Ammon's horn (tissue), 1 donor: ENCODE measurements around the gene MORN5.

Experiments
- DNase-seq: peaks from one replicate; pipeline ENCODE4 v3.0.0-alpha.2; 2016; ENCODE audit warnings: low spot score

MORN5 gene

DNA sequence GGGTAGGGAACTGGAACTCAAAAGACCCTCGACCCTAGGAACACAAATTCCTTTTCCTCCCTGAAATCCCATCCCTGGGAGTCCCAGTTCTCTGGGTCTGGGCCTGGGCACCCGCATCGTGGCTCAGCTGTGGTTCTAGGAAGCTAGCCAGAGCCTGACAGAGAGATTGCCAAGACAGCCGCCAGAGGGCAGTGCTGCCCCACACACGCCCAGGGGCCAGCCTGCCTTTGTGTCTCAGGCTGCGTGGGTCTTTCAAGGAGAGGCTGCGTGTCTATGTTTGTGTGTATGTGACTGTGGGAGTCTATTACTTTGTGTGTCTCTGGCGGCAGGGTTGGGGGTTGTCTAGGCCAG lies 34.6 kb upstream of the MORN5 start:
- DNase-seq, result peak; percentile 94

DNA sequence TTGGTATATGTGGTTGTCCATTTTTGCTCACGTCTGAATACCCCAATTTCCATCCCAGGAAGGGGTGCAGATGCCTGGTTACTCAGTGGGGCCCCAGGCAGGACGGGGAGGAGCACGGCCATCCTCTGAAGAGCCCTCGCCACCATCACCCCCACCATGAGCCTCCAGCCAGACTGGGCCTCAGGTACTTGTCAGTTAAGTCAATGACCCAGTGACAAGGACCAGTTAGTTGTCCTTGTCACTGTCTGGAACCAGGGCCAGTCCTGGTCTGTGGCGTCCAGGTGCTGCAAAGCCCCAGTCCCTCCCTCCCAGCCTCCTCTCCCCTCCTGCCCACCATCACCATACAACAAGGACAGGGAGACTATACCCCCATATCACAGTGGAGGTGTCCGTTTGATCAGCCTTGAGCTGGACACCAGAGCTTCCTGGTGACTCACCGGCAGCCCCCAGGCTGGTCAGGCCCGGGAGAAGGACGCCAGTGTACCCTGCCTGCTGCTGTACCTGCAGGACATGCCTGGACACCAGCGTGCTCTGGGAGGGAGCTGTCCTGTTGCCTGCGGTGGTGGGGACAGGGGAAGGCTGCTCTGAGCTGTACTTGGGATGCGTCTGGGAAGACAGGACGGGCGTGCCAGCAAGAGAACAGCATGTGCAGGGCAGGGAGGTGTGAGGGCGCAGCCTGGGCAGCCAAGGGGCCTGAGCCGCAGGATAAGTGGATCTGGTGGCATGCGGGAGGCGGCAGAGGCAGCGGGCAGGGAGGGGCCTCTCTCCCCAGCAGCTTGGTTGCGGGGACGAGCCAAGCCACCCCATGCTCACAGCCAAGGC lies 34.0 kb upstream of the MORN5 start:
- no peak for DNase-seq

DNA sequence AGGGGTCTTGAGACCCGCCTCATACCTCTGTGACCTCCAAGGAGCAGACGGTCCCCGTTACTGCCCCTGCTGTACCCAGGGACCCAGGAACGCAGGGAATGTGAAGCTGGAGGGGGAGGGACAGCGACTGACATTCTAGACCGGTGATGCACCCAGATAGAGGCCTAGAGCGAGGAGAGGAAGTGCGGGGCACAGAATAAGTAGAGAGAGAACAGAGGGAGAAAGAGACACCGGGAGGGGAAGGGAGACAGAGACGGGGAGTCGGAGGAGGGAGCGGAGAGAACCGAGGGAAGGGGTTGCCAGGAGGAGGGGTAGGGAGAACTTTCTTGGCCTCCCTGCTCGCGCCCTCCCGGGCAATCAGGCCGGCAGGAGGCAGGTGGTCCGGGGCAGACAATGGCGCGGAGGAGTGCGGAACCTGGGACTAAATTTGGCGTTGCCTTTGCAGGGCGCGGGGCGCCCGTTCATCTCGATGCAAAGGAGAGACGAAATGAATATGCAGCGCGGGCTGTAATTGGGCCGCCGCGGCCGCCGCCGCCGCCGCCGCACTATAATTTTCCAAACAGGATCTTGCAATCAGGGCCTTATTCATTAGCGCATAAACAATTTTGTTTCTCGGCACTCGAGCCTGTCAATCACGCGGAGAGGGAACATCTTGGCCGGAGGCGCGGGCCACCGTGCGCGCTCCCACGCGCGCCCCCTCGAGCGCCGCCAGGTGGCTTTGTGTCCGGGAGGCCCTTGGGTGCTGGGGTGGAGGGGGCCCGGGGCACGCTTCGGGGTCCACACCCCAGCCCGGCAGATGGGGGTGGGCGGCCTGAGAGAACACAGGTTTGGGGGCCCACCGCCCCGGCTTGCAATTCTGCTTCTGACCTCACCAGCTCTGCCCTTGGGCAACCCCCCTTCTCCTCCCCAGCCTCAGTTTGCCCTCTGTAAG lies 33.1 kb upstream of the MORN5 start:
- no peak for DNase-seq

DNA sequence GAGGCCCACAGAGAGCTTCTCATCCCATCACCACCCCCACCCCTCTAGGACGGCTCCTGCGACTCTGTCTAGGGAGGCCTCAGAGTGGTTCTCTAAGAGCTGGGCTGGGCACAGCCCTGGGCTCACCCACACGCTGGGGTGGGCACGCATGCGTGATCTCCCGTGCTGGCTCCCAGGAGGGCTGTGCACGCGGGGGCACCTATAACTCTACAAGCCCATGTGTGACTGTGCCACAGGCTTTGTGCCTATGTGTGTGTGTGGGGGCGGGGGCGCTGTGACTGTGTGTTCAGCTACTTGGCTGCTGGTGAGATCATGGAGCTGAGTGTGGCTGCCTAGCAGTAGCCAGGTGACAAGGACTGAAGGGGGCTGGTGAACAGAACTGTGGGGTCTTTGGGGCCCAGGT lies 32.3 kb upstream of the MORN5 start:
- DNase-seq, result peak; percentile 80

DNA sequence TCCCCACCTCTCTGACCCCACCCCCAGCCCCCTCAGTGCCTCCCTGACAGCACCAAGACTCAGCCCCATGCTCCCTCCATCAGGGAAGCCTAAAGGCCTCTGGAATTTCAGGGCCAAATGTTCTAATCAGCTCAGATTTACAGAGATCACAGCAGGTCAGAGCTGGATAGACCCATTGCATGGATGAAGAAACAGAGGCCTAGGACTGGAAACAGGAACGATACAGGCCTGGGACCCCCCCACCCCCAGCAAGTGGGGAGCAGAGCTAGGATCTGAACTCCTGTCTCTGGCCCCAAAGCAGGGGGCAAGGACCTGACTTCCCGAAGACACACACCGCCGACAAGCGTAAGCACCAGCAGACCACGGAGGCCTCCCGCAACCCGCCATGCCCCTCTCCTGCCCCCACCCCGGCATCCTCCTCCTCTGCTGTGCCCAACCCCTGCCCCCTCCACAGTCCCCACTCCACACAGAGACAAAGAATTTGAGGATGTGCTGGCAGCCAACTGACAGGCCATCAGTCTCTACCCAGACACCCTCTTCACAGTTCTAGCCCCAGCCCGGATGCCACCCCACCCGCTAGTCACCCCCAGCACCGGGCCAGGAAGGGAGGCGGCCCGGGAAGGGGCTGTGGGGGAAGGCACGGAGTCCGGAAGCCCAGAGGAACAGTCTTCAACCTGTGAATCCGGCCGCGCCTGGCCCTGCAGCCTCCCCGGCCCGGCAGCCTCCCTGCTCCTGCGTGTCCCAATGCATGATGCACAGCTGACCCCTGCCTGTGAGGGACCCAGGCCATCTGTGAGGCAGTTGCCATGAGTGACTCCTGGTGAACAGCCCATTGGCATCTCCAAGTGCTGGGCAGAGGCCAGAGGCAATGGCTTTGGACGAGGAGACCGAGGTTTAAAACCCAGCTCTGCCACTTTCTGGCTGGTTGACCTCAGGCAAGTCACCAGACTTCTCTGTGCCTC lies 31.4 kb upstream of the MORN5 start:
- no peak for DNase-seq

GRCh38 chr9:122128969-122129343 lies 30.8 kb upstream of the MORN5 start:
- no peak for DNase-seq

- no peak for DNase-seq
Observed at GRCh38 chr9:122129969-122130368, 29.7 kb upstream of the MORN5 start.

DNA sequence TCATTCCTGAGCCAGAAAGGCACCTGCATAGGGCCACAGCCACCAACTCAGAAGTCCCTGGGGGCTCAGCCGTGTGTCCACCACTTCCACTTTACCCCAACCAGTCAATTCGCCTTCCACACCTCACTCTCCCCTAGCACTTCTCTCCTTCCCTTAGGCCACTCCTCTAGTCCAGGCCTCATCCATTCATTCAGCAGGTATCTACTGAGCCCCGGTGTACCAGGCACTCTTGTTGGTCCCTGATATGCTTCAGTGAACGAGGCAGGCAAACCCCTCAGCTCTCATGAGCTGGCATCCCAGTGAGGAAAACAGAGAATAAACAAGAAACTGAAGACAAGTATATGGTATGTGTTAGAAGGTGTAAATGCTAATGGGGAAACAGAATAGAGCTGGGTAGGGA lies 28.9 kb upstream of the MORN5 start:
- DNase-seq, result no peak

DNA sequence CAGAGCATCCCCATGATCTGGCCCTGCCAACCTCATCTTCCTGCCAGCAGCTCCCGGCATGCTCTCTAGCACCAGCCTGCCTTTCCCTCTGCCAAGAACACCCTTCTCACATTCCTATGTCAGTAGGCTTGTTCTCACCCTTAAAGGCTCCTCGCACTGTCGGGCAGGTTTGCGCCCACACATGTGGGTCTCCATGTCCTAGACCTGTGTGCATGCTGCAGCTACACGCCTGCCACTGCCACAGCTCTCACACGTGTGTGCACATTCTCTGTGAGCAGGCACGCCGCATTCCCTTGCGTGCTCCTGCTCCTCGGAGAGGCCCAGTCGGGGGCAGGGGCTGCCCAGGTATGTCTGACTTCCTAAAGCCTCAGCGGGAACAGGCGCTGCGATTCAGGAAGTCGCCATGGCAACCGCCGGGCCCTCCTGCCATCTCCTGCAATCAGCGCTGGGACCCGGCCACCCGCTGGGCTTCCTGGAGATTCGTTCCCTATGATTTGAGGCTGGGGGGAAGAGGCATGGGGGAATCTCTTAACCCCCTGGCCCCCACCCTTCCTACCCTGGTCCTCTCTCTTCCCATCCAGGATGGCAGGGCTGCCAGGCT lies 28.2 kb upstream of the MORN5 start:
- DNase-seq, result peak; percentile 45

GRCh38 chr9:122132539-122132938 lies 27.2 kb upstream of the MORN5 start:
- no peak for DNase-seq

DNA sequence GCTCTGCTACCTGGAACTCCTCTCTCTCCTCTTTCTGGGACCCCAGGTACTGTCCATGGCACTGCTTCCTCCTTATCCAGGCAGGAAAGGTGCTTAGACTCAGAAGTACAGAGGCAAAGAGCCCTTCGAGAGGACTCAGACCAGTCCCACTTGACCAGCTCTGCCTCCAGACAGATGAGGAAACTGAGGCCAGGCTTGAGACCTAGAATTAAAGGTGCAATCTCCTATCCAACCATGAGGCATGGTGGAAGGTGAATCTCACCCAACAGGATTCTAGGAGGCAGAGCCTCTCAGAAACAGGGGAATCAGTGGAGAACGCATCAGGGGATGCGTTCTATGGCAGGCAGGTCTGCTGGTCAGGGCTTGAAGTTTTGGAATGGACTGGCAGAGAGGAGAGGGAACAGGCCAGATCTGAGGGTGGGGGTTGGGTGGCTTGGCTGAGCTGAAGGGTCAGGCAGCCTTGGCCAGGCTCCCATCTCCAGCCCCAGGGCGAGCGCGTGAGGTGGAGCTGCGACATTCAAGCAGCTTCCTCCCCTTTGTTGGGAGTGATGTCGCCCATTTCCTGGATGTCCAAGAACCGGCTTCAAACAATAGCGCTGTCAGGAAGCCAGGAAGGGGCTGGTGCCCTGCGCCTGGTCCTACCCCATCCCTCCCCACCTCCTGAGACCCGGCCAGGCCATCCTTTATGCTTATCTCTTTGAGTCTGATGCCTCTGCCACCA lies 26.3 kb upstream of the MORN5 start:
- DNase-seq, result no peak

- DNase-seq, result no peak
Observed at GRCh38 chr9:122133984-122134535, 25.6 kb upstream of the MORN5 start.

- DNase-seq, result no peak
Observed at GRCh38 chr9:122134822-122135528, 24.7 kb upstream of the MORN5 start.

GRCh38 chr9:122135529-122135859 lies 24.2 kb upstream of the MORN5 start:
- DNase-seq, result no peak

DNA sequence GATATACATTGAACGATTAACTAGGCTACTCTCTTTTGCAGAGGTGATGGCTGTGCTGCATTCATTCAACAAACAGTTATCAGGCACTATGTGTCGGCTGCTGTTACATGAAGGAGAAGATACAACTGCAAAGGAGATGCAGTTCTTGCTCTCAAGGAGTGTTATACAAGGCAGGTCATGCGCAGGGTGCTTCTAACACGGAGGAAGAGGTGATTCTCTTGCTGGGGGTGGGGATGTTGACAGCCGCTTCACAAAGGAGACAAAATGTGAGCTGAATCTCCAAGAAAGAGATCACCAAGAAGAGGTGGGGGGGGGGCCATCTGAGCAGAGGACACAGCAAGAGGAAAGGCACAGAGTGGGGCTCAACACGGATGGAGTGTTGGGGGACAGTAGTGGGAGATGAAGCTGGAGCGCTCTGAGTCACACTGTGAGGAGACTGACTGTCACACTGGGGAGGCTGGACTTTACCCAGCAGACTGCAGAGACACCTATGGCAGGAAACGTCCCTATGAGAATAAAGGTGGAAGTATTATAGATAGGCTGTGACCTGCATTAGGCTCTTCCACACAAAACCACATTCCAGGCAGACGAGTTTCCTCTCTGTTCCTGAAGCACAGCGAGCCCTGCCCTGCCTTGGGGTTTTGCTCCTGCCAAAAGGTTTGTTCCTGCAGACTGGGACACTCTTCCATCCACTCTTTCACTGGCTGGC lies 21.0 kb upstream of the MORN5 start:
- no peak for DNase-seq

DNA sequence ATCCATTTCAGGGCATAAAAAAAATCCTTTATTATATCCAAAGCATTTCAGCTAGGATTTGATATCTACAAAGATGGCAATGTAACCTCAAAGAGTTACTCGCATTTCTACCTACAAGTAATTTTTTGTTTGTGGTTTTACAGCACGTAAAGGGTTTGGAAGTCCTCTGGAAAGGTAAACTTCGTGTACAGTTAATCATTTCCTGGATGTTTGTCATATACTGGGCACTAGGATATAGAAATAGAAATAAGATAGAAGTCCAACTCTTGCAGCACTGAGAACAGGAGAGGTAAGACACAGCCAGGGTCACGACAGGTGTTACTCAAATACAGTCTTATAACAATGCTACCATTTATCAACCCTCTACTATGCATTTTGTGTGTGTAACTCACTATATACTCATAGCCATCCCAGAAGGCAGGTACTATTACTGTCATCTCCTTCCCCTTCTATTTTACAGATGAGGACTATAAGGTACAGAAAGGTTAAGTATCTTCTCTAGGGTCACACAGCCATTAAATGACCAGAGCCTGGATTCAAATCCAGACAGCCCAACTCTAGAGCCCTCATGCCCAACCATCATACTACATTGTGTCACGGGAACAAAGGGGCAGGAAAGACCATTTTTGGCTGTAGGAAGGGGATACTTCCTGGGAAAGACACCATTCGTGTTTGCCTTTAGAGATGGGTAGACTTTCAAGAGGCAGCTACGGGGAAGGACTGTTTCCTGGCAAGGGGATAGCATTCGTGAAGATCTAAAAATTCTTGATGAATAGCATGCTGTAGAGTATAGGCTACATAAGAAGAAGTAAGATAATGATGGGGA lies 19.1 kb upstream of the MORN5 start:
- DNase-seq, result no peak

DNA sequence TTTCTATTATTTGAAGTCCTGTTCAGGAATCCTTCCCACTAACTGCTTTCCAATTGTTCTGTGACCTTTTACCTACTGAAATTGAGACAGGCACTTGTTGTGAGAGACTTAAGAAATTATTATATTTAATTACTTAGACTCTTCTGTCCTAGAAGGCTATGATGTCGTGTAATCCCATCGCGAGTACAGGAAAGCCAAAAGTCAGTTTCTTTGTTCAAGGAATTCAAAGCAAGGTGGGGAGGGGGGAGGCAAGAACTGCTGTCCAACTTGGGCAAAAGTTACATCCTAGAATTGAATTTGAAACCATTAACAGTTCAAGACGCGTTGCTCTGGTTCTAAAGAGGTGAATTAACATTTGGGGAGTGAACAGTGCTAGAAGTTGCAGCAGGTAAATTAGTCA lies 18.0 kb upstream of the MORN5 start:
- no peak for DNase-seq

DNA sequence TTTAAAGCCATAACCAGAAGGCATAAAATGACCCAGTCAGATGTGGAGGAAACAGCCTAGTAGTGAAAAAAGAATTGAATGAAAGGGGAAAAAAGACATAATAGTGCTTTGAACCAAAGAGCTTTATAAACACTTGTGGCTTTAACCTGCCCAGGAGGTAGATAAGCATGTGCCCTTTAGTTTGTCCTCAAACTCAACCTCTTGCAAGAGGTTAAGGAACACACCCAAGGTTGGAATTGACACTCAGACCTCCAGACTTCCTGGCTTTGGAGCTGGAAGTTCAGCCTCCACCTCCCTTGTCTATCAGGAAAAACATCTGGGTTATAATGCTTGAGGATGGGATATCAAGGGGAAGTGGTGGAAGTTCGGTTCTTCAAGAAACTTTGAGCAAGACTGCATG lies 16.4 kb upstream of the MORN5 start:
- no peak for DNase-seq
